ENCODE results near the gene CDHR5.

CDHR5 gene

GRCh38 chr11:621838-622237 lies 2.9 kb downstream of the CDHR5 start:
- no peak for DNase-seq (ENCODE audit: low read depth)

- DNase-seq (ENCODE audit: low read depth): no peak
Observed at GRCh38 chr11:620935-621814, 3.6 kb downstream of the CDHR5 start.

GRCh38 chr11:620201-620600 lies 4.6 kb downstream of the CDHR5 start:
- no peak for DNase-seq (ENCODE audit: low read depth)

GRCh38 chr11:619628-620050 lies 5.1 kb downstream of the CDHR5 start:
- DNase-seq (ENCODE audit: low read depth): no peak

GRCh38 chr11:618856-619627 lies 5.7 kb downstream of the CDHR5 start:
- DNase-seq (ENCODE audit: low read depth): no peak

GRCh38 chr11:617912-618682 lies 6.7 kb downstream of the CDHR5 start:
- no peak for DNase-seq (ENCODE audit: low read depth)

- DNase-seq (ENCODE audit: low read depth): no peak
Observed at GRCh38 chr11:617199-617911, 7.4 kb downstream of the CDHR5 start.

GRCh38 chr11:616320-617198 lies 8.2 kb downstream of the CDHR5 start:
- no peak for DNase-seq (ENCODE audit: low read depth)

- DNase-seq (ENCODE audit: low read depth): peak; percentile 84
Observed at GRCh38 chr11:615504-616319, 9.0 kb downstream of the CDHR5 start, which contains the start of gene IRF7. IRF7 (minus strand) TSS chr11:615950; CDS start chr11:615364, 586 bp downstream.

- DNase-seq (ENCODE audit: low read depth): no peak
Observed at GRCh38 chr11:614623-615503, 9.9 kb downstream of the CDHR5 start.

GRCh38 chr11:614021-614622 lies 10.6 kb downstream of the CDHR5 start:
- no peak for DNase-seq (ENCODE audit: low read depth)

- DNase-seq (ENCODE audit: low read depth): peak; percentile 68
Observed at GRCh38 chr11:613369-613968, 11.3 kb downstream of the CDHR5 start.

- no peak for DNase-seq (ENCODE audit: low read depth)
Observed at GRCh38 chr11:612961-613300, 11.8 kb downstream of the CDHR5 start.

- no peak for DNase-seq (ENCODE audit: low read depth)
Observed at GRCh38 chr11:612201-612960, 12.4 kb downstream of the CDHR5 start.

- no peak for DNase-seq (ENCODE audit: low read depth)
Observed at GRCh38 chr11:611001-611996, 13.5 kb downstream of the CDHR5 start.
